ENCODE measurements around the gene IL15RA.
"Not testable (repeated sequence)": the region's sequence is repeated elsewhere in the genome, so short reads cannot be mapped to it uniquely, and the experiment has no call there.

Gene IL15RA

GRCh38 chr10:5918763-5919162 is 58.6 kb downstream of the IL15RA start:
- H3K4me3 ChIP-seq (ENCODE audit: low read depth, low read length) = no peak overlapping the region
- TF ChIP-seq, protein P1, sequence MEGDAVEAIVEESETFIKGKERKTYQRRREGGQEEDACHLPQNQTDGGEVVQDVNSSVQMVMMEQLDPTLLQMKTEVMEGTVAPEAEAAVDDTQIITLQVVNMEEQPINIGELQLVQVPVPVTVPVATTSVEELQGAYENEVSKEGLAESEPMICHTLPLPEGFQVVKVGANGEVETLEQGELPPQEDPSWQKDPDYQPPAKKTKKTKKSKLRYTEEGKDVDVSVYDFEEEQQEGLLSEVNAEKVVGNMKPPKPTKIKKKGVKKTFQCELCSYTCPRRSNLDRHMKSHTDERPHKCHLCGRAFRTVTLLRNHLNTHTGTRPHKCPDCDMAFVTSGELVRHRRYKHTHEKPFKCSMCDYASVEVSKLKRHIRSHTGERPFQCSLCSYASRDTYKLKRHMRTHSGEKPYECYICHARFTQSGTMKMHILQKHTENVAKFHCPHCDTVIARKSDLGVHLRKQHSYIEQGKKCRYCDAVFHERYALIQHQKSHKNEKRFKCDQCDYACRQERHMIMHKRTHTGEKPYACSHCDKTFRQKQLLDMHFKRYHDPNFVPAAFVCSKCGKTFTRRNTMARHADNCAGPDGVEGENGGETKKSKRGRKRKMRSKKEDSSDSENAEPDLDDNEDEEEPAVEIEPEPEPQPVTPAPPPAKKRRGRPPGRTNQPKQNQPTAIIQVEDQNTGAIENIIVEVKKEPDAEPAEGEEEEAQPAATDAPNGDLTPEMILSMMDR (IDR thresholded peaks at IDR 0.05; ENCODE audit: low read depth, low read length, missing control alignments) = no peak
- no peak for DNase-seq (ENCODE audit: low read depth)

DNA sequence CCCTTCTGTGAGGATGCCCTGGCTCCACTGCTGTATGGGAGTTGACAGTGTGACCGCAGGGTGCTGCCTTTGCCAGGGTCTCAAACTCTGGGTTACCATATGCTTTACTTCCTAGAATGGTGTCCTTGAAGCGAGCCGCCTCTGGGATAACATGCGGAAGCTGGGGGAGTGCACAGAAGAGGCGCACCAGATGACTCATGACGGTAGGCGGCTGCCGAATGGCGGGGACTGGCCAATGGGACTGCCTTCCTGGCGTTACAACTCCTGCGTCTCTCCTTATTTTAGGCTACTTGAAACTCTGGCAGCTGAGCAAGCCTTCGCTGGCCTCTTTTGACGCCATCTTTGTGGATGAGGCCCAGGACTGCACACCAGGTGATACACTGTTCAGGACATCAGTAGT is 60.0 kb downstream of the IL15RA start:
- H3K4me3 ChIP-seq (ENCODE audit: low read depth, low read length) = no peak overlapping the region
- DNase-seq (ENCODE audit: low read depth) = no peak
- TF ChIP-seq, protein P1 (IDR thresholded peaks at IDR 0.05; ENCODE audit: low read depth, low read length, missing control alignments) = no peak

GRCh38 chr10:5915451-5915850 is 61.9 kb downstream of the IL15RA start:
- DNase-seq (ENCODE audit: low read depth) = no peak
- TF ChIP-seq, protein P1 (IDR thresholded peaks at IDR 0.05; ENCODE audit: low read depth, low read length, missing control alignments) = no peak
- H3K4me3 ChIP-seq (ENCODE audit: low read depth, low read length) = no peak overlapping the region

DNA sequence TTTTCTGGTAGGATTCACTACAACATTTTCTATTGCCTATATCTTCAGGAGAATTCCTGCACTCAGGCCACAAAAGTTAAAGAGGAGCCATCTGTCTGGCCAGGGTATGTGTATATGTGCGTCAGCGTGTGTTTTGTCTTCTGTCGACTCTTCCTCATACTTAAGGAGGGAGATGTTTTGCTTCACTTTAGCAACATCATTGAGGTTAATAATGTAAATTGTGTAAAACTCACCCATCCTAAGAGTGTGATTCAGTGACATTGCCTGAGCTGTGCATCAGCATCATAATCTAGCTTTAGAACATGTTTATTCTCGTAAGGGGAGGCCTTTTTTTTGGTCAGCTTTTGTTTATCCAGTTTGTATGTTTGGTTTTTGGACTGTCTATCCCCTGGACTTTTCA is 63.6 kb downstream of the IL15RA start:
- no peak overlapping the region for H3K4me3 ChIP-seq (ENCODE audit: low read depth, low read length)
- no peak for DNase-seq (ENCODE audit: low read depth)
- TF ChIP-seq, protein P1 (IDR thresholded peaks at IDR 0.05; ENCODE audit: low read depth, low read length, missing control alignments) = no peak

DNA sequence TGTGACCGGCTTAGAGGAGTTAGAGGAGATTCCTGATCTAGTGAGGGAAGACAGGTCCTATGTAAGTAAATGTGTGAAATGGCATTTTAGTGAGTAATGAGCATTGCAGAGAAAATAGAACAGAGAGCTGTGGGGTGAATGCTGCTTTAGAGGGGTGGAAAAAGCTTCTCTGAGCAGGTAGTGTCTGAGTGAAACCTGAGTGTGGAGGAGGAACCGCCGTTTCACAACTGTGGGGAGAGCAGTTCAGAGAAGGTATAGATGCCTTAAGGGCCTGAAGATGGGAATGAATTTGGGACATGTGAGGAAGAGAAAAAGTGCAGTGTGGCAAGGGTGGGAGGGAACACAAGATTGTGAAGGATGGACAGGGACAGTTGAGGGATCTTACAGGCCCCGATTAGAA is 65.7 kb downstream of the IL15RA start:
- no peak for DNase-seq (ENCODE audit: low read depth)
- TF ChIP-seq, protein P1 (IDR thresholded peaks at IDR 0.05; ENCODE audit: low read depth, low read length, missing control alignments) = no peak
- H3K4me3 ChIP-seq (ENCODE audit: low read depth, low read length) = no peak overlapping the region

DNA sequence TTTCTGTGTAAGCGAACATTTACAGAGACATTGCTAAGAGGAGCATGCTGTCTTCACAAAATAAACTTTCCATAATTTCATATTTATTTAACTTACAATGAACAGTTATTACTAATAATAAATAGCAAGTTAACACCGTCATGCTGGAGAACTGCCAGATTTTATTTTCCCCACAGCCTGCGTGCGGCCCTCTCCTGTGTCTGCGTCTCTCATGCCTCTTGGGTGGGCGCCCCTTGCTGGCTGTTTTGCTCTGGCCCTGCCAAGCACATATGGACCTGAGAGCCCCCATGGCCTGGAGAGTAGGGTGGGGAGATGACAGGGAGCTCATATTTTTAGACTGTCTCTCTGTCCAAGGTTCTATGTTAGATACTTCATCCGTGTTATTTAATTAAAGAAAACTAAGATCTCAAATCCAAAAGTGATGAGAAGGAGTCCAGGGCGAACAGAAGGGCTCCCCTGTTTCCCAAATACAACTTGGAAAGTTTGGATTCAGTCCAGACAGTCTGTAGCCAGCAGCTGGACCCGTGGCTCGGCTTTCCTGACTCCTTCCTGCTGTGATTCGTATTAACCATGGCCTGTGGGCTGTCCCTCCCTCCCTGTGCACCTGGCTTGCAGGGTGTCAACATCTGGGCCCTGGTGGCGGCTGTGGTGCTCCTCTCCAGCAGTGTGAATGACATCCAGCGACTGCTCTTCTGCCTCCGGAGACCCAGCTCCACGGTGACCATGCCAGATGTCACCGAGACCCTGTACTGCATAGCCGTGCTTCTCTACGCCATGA is 66.8 kb downstream of the IL15RA start:
- TF ChIP-seq, protein P1 (IDR thresholded peaks at IDR 0.05; ENCODE audit: low read depth, low read length, missing control alignments) = no peak
- no peak for DNase-seq (ENCODE audit: low read depth)
- H3K4me3 ChIP-seq (ENCODE audit: low read depth, low read length) = no peak overlapping the region

DNA sequence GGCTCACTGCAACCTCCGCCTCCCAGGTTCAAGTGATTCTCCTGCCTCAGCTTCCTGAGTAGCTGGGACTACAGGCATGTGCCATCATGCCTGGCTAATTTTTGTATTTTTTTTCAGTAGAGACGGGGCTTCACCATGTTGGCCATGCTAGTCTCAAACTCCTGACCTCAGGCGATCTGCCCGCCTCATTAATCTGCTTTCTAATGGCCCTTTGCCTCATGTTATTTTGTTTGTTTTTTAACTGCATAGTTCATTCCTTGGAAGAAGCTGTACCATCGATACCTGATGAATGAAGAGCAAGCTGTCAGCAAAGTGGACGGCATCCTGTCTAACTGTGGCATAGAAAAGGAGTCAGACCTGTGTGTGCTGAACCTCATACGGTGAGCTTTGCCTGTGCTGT is 68.7 kb downstream of the IL15RA start:
- not testable (repeated sequence) for H3K4me3 ChIP-seq (ENCODE audit: low read depth, low read length)

More for the DNA sequence above, 68.7 kb downstream of the IL15RA start:
- not testable (repeated sequence) for DNase-seq (ENCODE audit: low read depth)

Measured in GM12864 (cell line).